Lung (tissue), 12 donors: ENCODE measurements around the gene SCAMP5. TPM values are rescaled to one million over a fixed set of nuclear protein-coding genes. Genes with fewer than 3 reads are reported as not detected.

Experiments used
- ATAC-seq: fragments of 200-7000 bp; cut with Tn5 transposase; one replicate; pipeline ENCODE4 v1.9.1; 2020; ENCODE audit warnings: moderate number of reproducible peaks; ENCODE audit not compliant: insufficient read depth, low FRiP score
- DNase-seq, 3 donors: peaks; one replicate each; pipeline ENCODE4 v3.0.0-alpha.2; 2013 to 2017
- H3K27ac ChIP-seq, 2 donors: one replicate each; pipeline ENCODE4 v1.5.1; 2013; ENCODE audit warnings: mild to moderate bottlenecking in 2 of 2, moderate library complexity in 2 of 2, control low read depth in 1 of 2, inconsistent platforms in 1 of 2, low read depth in 1 of 2, low read length in 1 of 2
- H3K27me3 ChIP-seq, 3 donors: one replicate each; pipeline ENCODE4 v1.5.1; 2013; ENCODE audit warnings: low read length in 2 of 3; ENCODE audit not compliant: control insufficient read depth in 3 of 3, insufficient read depth in 3 of 3
- H3K36me3 ChIP-seq, 4 donors: one replicate each; pipeline ENCODE4 v1.5.1; 2013; ENCODE audit warnings: low read length in 4 of 4, mild to moderate bottlenecking in 1 of 4, moderate library complexity in 1 of 4; ENCODE audit not compliant: control insufficient read depth in 4 of 4, insufficient read depth in 4 of 4
- H3K4me1 ChIP-seq, 5 donors: one replicate each; pipeline ENCODE4 v1.5.1; 2013; ENCODE audit warnings: low read length in 5 of 5, mild to moderate bottlenecking in 2 of 5, moderate library complexity in 1 of 5; ENCODE audit not compliant: control insufficient read depth in 5 of 5, insufficient read depth in 5 of 5
- H3K4me3 ChIP-seq: one replicate; pipeline ENCODE4 v1.5.1; 2013; ENCODE audit warnings: mild to moderate bottlenecking, control low read depth, moderate library complexity
- H3K9ac ChIP-seq, 2 donors: one replicate each; pipeline ENCODE4 v1.5.1; 2013; ENCODE audit warnings: low read length in 2 of 2, control low read depth in 1 of 2; ENCODE audit not compliant: insufficient read depth in 1 of 2
- H3K9me3 ChIP-seq, 4 donors: one replicate each; pipeline ENCODE4 v1.5.1; 2013; ENCODE audit warnings: low read length in 3 of 4, mild to moderate bottlenecking in 1 of 4, moderate library complexity in 1 of 4; ENCODE audit not compliant: control insufficient read depth in 4 of 4, insufficient read depth in 3 of 4
- WGBS, 2 donors: extraction: QIAGEN DNeasy Blood & Tissue Kit; methylation state at CpG; one replicate each; pipeline ENCODE4 v1.1.7; 2013; 5-methylcytosine and 5-hydroxymethylcytosine counted together
- polyA plus RNA-seq, 2 donors: library from polyadenylated mRNA; stranded (reverse); fragments of 200-250 nt; gene quantifications; one replicate each; pipeline ENCODE4 v1.2.1, GENCODE V29; 2013
- total RNA-seq, 2 donors: library from RNA; depleted of rRNA in 1 of 2; stranded (reverse); fragments of >200 nt in 1 of 2; gene quantifications; one replicate each; pipeline ENCODE4 v1.2.1, GENCODE V29; 2014 to 2021
- TF ChIP-seq, protein P1 (sequence below): IDR thresholded peaks from 2 replicates; pipeline ENCODE4 v1.5.1; 2012; ENCODE audit warnings: mild to moderate bottlenecking; ENCODE audit errors: control extremely low read depth, extremely low read depth
- donor health status: control.
- donor health status: control.
- donor health status: Bipolar disorder and iron deficiency.
- donor health status: healthy.
- donor health status: DM: yes; HTN: yes; CAD: no.

The SCAMP5 gene
- total and polyA plus RNA-seq, 4 donors, result 0.94 to 9.5 (median 4.3) TPM

DNA sequence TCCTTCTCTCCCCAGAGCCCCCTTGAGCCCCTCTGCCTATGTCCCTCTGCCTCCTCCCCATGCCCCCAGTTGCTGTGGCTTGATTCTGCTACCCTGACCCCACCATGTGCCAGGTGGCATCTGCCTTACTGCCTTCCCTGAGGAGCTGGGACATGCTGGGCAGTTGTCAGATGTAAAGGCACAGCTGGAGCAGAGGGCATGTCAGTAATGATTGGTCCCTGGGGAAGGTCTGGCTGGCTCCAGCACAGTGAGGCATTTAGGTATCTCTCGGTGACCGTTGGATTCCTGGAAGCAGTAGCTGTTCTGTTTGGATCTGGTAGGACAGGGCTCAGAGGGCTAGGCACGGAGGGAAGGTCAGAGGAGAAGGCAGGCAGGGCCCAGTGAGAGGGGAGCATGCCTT lies 24.6 kb downstream of the SCAMP5 start:
- TF ChIP-seq, protein P1, sequence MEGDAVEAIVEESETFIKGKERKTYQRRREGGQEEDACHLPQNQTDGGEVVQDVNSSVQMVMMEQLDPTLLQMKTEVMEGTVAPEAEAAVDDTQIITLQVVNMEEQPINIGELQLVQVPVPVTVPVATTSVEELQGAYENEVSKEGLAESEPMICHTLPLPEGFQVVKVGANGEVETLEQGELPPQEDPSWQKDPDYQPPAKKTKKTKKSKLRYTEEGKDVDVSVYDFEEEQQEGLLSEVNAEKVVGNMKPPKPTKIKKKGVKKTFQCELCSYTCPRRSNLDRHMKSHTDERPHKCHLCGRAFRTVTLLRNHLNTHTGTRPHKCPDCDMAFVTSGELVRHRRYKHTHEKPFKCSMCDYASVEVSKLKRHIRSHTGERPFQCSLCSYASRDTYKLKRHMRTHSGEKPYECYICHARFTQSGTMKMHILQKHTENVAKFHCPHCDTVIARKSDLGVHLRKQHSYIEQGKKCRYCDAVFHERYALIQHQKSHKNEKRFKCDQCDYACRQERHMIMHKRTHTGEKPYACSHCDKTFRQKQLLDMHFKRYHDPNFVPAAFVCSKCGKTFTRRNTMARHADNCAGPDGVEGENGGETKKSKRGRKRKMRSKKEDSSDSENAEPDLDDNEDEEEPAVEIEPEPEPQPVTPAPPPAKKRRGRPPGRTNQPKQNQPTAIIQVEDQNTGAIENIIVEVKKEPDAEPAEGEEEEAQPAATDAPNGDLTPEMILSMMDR, result no peak
- ATAC-seq (no peak), DNase-seq (no peak)
- no peaks in the 10 kb centered on the region for H3K27me3 ChIP-seq
- H3K9ac ChIP-seq, result no peak overlapping the region
- H3K4me1 ChIP-seq, result peaks cover 0 to 2% (median 0%) of the 10 kb centered on the region in 5 donors
- H3K36me3 ChIP-seq, result no peaks in the 10 kb centered on the region
- WGBS, 2 donors, result 91 to 94% methylated on average over 3 of the region's 3 CpGs
- H3K27ac ChIP-seq, result no peak overlapping the region
- no peak overlapping the region for H3K4me3 ChIP-seq
- H3K9me3 ChIP-seq, result no peaks in the 10 kb centered on the region

DNA sequence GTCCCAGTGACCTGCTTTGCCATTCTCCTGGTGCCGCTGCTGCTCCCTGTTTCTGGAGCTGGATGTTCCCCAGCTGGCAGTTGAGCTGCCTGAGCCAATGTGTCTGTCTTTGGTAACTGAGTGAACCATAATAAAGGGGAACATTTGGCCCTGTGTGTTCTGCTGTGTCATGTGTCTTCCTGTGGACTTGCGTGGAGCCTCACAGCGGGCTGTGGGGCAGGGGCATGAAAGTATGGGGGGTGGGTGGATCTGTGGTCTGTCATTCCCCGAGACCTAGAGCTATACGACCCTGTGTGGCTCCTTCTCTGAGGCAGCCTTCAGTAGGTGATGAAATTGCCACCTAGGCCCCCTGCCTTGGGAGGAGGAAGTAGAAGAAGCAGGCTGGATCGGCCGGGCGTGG lies 26.0 kb downstream of the SCAMP5 start:
- ATAC-seq (no peak), DNase-seq (no peak)
- Histone ChIP-seq H3K9ac (no peak overlapping the region), H3K4me3 (no peak overlapping the region), H3K9me3 (no peaks in the 10 kb centered on the region), H3K36me3 (no peaks in the 10 kb centered on the region), H3K27me3 (no peaks in the 10 kb centered on the region), H3K4me1 (peaks cover 0 to 6% (median 0%) of the 10 kb centered on the region in 5 donors), H3K27ac (no peak overlapping the region)
- WGBS, 2 donors, result 50 to 69% methylated on average over 7 to 8 of the region's 8 CpGs
- TF ChIP-seq, protein P1, result no peak

DNA sequence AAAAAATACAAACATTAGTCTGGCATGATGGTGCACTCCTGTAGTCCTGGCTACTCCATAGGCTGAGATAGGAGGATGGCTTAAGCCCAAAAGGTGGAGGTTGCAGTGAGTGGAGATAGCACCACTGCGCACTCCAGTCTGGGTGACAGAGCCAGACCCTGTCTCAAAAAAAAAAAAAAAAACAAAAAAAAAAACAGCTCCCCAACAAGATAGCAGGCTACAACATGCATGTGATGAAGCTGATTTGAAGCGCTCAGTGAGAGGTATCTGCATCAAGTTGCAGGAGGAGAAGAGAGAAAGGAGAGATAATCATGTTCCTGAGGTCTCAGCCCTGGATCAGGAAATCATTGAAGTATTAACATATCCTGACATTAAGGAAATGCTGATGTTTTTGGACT lies 27.4 kb downstream of the SCAMP5 start:
- Histone ChIP-seq H3K9ac (no peak overlapping the region), H3K36me3 (peaks cover 0 to 1% (median 0%) of the 10 kb centered on the region in 4 donors), H3K27ac (no peak overlapping the region), H3K4me3 (no peak overlapping the region), H3K27me3 (no peaks in the 10 kb centered on the region), H3K9me3 (no peaks in the 10 kb centered on the region), H3K4me1 (peaks cover 0 to 8% (median 0%) of the 10 kb centered on the region in 5 donors)
- ATAC-seq (no peak), DNase-seq (no peak)
- 92 to 100% methylated on average over 2 of the region's 2 CpGs for WGBS, 2 donors
- TF ChIP-seq, protein P1, result no peak
